HG03066 (cell line): ENCODE results near the gene DGKE.

Experiments used
- ATAC-seq: cut with Tn5 transposase; IDR thresholded peaks from one replicate; pipeline ENCODE4 v1.9.1; 2021; ENCODE audit warnings: low read depth; ENCODE audit not compliant: unreplicated experiment

Gene DGKE

DNA sequence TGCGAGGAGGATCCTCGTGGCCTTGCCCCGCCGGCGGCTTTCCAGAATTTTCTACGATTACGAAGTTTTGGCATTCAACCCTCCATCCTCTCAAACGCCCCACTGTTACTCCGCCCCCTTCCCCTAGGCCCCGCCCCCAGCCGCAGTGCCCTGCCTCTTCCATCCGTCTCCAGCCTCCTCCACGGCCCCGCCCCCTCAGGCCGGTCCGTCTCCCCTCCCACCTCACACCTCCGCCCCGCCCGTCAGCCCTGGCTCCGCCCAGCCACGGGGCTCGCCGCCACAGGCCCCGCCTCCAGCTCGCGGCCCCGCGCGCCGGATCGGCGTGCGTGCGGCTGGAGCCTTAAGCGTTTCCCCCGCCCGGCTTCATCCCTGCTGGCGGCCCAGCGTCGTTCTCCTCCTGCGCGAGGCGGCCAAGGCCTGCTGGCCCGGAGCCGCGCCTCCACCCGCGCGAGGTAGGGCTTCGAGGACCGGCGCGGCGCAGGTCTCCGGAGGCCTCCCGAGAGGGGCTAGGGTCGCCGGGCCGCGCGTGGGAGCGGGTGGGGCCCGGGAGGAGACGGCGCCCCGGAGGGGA lies at the start of gene DGKE, which contains the start of gene C17orf67:
Gene DGKE (plus strand): TSS at position 343 of the 571 bp plus-strand sequence. CDS start 645 bp downstream, outside the sequence.
Gene C17orf67 (minus strand): TSS at position 112 of the 571 bp plus-strand sequence. CDS start 18,110 bp downstream, outside the sequence.
- peak; percentile 68 for ATAC-seq

DNA sequence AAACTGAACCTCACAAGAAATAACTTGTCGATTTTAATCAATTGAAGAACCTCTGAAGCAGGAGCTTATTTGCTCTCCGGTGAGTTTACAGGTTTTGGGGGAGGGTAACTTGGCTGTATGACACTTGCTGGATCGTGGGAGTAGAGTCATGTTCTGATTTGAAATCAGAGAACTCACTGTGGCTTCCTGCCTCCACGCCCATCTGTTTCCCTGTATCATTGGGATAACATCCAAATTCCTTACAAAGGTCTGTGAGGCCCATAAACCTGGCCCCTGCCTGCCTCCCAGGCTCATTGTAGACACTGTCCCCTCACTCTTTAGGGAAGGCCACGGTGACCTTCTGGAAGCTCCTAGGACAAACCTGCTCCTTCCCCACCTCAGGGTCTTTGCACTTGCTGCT lies 48.5 kb upstream of the DGKE start:
- no peak for ATAC-seq

- ATAC-seq = no peak
Observed at GRCh38 chr17:56785997-56786680, 47.8 kb upstream of the DGKE start.

DNA sequence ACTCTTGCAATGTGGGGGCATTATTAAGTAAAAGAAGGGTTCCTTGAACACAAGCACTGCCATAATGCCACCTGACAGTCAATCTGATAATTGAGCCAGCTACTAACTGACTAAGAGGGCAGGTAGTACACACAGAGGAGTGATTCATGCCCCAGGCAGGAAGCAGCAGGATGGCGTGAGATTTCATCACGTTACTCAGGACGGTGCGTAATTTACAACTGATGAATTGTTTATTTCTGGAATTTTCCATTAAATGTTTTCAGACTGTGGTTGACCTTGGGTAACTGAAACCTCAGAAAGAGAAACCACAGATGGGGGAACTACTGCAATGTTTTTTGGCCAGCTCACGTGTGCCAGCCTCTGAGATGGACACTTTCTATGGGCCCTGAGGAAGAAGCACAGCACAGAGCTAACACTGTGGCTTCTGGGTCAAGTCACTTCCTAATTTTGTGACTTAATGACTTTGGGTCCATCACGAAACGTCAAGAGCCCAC lies 46.9 kb upstream of the DGKE start:
- peak; percentile 63 for ATAC-seq

DNA sequence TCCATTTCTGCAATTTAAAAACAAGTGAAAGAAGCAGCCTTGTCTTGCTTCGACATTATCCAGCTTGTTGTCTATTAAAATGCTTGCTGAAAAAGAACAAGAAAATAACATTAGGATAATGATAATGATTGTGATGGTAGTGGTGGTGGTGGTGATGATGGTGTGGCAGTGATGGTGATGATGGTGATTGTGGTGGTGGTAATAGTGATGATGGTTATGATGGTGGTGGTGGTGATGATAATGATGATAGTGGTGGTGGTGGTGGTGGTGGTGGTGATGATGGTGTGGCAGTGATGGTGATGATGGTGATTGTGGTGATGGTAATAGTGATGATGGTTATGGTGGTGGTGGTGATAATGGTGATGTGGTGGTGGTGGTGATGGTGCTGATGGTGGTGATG lies 41.7 kb upstream of the DGKE start:
- ATAC-seq = no peak

DNA sequence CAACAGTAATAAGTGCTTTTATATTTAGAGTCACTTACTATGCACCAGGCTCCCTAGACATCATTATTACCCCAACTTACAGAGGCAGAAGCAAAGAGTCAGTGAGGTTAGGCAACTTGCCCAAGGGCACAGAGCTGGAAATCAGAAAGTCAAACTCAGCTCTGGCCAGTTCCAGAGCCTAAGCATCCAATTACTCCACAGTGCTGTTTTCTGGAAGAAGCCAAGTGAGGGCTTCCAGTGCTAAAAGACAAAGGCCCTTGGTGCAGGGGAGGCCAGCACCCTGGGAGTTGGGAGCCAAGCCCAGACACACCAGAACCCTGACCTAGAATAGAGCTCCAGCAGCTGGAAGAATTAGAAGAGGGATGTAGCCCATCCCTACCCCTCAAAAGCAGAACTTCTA lies 40.4 kb upstream of the DGKE start:
- no peak for ATAC-seq

GRCh38 chr17:56793957-56794356 lies 40.0 kb upstream of the DGKE start:
- no peak for ATAC-seq

GRCh38 chr17:56795221-56795865 lies 38.6 kb upstream of the DGKE start:
- ATAC-seq = no peak

DNA sequence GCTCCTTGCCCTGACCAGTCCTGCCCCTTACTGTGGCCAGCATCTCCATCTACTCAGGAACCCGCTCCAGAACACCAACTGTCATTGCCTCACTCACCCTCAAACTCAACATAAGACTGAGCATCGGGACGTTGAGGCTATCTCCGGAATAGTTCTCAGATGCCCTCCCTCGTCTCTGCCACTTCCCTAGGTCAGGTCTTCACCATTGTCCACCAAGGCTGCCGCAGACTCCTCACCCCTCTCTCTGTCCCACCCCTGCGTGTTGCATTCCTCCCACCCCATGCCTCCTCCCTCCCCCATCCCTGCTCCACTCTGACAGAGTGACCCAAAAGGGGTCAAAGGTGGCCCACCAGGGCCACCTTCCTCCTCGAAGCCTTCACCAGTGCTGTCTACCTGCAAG lies 37.4 kb upstream of the DGKE start:
- ATAC-seq = no peak

DNA sequence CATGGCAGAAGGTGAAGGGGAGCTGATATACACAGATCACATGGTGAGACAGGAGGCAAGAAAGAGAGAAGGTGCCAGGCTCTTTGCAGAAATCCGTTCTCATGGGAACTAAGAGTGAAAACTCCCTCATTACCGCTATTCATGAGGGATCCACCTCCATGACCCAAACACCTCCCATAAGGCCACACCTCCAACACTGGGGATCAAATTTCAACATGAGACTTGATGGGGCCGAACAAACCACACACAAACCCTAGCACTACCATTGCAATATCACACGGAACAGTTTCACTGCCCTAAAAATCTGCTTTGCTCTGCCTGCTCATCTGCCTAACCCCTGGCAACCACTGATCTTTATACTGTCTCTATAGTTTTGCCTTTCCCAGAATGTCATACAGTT lies 35.0 kb upstream of the DGKE start:
- no peak for ATAC-seq

DNA sequence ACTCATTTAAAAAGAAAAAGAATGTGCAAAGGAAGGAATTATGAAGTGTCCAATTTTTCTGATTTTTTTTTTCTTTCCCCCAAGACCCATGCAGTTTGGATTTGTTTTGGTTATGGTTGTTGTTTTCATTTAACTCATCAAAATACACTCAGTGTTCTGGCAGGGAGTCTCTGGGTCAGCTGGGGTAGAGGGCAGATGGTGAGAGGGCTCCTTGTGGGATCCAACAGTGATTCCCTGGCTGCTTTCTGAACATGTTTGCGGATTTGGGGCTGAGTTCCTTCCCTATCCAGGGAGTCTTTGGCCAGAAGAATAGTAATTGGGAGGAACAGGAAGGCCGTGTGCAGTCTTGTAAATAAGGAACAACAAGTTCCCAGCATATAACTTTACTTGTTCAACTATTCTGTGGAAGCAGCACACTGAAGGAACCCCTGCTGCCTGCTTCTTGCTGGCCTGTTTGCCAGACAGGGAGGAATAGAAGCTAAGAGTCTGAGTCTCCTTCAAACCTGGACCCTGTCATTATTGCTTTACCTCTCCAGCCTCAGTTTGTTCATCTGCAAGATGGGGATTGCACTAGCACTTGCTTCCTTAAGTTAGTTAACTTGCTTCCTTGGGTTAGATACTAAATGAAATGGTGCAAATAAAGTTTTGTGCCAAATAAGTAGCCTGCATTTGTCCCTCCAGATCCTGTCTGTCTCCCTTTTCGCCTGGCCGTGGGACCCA lies 32.3 kb upstream of the DGKE start:
- ATAC-seq = no peak

DNA sequence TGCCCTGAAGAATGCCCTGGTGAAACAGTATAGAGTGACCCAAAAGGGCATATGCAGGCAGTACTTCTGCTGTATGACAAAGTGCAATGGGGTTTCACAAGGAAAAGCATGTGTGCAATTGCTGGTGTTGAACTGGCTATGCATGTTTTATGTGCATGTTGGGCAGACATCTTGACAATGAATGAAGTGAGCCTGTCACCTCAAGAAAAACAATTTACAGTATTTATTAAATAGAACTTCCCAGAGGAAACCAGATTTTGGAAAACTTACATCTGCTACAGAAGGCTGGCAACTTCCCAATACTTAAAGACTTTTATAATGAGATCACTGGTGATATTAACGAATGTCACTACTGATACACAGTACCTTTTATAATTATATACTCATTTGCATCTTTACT lies 30.9 kb upstream of the DGKE start:
- no peak for ATAC-seq

DNA sequence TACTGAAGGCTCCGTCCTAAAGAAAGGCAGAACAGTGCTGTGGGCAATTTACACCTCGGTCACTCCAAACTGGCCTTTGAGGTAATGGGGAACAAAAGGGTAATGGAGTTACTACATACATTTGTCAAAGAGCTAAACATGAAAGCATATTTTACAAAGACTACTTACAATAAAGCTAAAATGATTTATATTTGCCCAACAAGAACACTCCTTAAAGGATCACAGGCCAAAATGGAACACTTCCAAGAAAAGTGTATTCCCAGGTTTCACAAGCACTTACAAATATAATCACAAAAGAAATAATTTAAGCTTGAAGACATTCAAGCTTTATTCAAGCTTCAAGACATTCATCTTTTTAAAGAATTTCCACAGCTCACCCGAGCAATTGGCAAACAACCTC lies 29.5 kb upstream of the DGKE start:
- ATAC-seq = no peak

GRCh38 chr17:56806949-56807348 lies 27.0 kb upstream of the DGKE start:
- no peak for ATAC-seq

GRCh38 chr17:56807723-56808122 lies 26.2 kb upstream of the DGKE start:
- ATAC-seq = no peak

DNA sequence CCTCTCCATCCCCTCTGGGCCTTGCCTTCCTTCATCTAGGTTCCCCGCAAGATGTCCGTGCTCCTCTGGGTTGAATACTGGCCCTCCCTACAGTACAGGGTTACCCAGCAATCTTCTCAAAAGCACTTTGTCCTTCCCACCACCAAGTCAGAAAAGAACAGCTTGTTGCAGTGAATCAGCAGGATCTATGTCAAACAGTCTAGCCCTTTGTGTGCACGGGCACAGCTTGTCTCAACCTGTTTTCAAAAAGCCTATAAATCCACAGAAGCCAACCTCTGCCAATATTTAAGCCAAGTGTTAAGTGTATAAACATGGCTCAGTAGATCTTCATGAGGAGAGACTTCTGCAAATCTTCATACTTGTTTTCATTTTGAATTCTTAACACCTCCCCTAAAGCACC lies 25.4 kb upstream of the DGKE start:
- no peak for ATAC-seq

GRCh38 chr17:56809106-56809819 lies 24.7 kb upstream of the DGKE start:
- no peak for ATAC-seq

DNA sequence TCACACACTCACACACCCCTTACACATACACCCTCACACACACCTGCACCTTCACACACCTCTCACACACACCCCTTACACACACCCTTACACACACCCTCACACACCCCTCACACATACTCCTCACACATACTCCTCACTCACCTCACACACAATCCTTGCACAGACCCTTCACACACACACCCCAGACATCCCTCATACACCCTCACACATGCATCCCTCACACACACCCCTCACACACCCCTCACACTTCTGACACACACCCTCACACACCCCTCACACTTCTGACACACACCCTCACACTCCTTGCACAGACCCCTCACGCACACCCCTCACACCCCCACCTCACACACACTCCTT lies 24.2 kb upstream of the DGKE start:
- ATAC-seq = no peak

DNA sequence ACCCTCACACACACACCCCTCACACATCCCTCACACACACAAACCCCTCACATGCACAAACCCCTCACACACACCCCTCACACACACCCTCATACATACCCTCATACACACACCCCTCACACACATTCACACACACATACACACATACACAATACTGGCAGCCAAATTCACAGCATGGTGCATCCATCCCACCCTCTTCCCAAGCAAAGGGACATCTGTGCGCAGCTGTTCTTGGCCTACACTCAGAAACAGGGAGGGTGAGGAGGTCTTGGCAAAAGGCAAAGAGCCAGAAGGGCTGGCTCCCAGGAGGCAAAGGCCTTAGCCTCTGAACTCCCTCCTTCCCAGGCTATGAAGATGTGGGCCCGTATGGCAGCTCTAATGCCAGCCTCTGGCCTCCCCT lies 23.6 kb upstream of the DGKE start:
- no peak for ATAC-seq

GRCh38 chr17:56810891-56811775 lies 22.8 kb upstream of the DGKE start:
- ATAC-seq = no peak
